Measurements from ENCODE around the gene LRMDA. TPM values are rescaled to one million over a fixed set of nuclear protein-coding genes. Genes with fewer than 3 reads are reported as not detected.

Gene LRMDA
- total and polyA plus RNA-seq, 2 of the 8 experiments (the other 6 are each of a cell fraction or from before 2014, with no cell fraction given) = 0.86 to 2.8 TPM

GRCh38 chr10:76138286-76138685 is 706.9 kb downstream of the LRMDA start:
- Histone ChIP-seq H3K79me1 (ENCODE audit: low read depth, low read length) (no peaks in the 10 kb centered on the region), H2BK5ac (ENCODE audit: low read depth, low read length) (no peak overlapping the region), H3K4me3 (ENCODE audit: extremely low read depth in 1 of 4, insufficient read depth in 2 of 4, low read depth in 3 of 4, low read length in 4 of 4) (no peak overlapping the region), H3K36me3 (ENCODE audit: control insufficient read depth in 2 of 4, insufficient read depth in 4 of 4, low read length in 3 of 4) (no peaks in the 10 kb centered on the region), H3K4me2 (ENCODE audit: insufficient read depth in 1 of 2, low read depth in 2 of 2, low read length in 2 of 2) (no peak overlapping the region), H2BK12ac (ENCODE audit: low read depth, low read length) (no peak overlapping the region), H4K91ac (replicated peaks; ENCODE audit: insufficient read length, low read length) (no peak overlapping the region), H3K9me3 (ENCODE audit: insufficient read depth in 2 of 2, low read depth in 1 of 2, low read length in 1 of 2) (no peaks in the 10 kb centered on the region), H3K23me2 (ENCODE audit: low read depth, low read length) (no peaks in the 10 kb centered on the region), H2AFZ (ENCODE audit: low read length) (no peak overlapping the region), H3K9ac (replicated peaks in 1 of 4; ENCODE audit: extremely low read depth in 1 of 4, low read depth in 3 of 4, low read length in 3 of 4) (no peak overlapping the region), H2BK20ac (ENCODE audit: low read length) (no peak overlapping the region), H4K5ac (ENCODE audit: insufficient read length, low read depth, low read length) (no peak overlapping the region), H2AK5ac (ENCODE audit: low read depth, low read length) (no peak overlapping the region), H3K79me2 (ENCODE audit: control insufficient read depth in 1 of 2, insufficient read depth in 2 of 2, low read length in 2 of 2) (no peaks in the 10 kb centered on the region), H4K8ac (ENCODE audit: extremely low read depth, insufficient read depth, low read length) (no peak overlapping the region), H3K27ac (ENCODE audit: low read depth, low read length) (no peak overlapping the region), H3K27me3 (replicated peaks in 1 of 4; ENCODE audit: control insufficient read depth in 3 of 4, extremely low read depth in 1 of 4, insufficient read depth in 3 of 4, low read length in 3 of 4) (no peaks in the 10 kb centered on the region), H3K4me1 (replicated peaks in 1 of 4; ENCODE audit: control insufficient read depth in 3 of 4, insufficient read depth in 4 of 4, low read length in 3 of 4) (no peaks in the 10 kb centered on the region), H2BK15ac (ENCODE audit: low read length) (no peak overlapping the region), H3K23ac (ENCODE audit: insufficient read length) (no peak overlapping the region), H2BK120ac (replicated peaks; ENCODE audit: low read depth, low read length) (no peak overlapping the region), H3K4ac (replicated peaks; ENCODE audit: insufficient read length, low read depth, low read length) (no peak overlapping the region), H3K18ac (ENCODE audit: extremely low read depth, low read length) (no peak overlapping the region), H4K20me1 (replicated peaks in 1 of 2; ENCODE audit: control insufficient read depth in 1 of 2, insufficient read depth in 2 of 2, low read length in 2 of 2) (no peaks in the 10 kb centered on the region), H3K56ac (replicated peaks; ENCODE audit: insufficient read length, low read depth, low read length) (no peak overlapping the region), H3K14ac (ENCODE audit: insufficient read length) (no peak overlapping the region)
- 87% methylated on average over 2 of the region's 2 CpGs; no CpG with 5 or more reads in 1 of the 2 experiments for WGBS, 2 experiments (ENCODE audit: extremely low coverage in 1 of 2, insufficient coverage in 1 of 2, insufficient read length in 1 of 2, insufficient replicate concordance in 2 of 2, low coverage in 1 of 2, low lambda C conversion rate in 2 of 2, missing lambda C conversion rate in 1 of 2)
- FAIRE-seq = no peak
- no peak for DNase-seq (ENCODE audit: low read depth in 1 of 2, low spot score in 2 of 2)
- ChIA-PET POLR2A (ENCODE audit: partially characterized antibody) (no interaction called here), CTCF (ENCODE audit: partially characterized antibody) (no interaction called here)
- TF ChIP-seq CTCF (IDR thresholded peaks at IDR 0.05; ENCODE audit: control extremely low read depth in 1 of 3, insufficient read depth in 1 of 3, low read depth in 1 of 3, low read length in 3 of 3) (no peak), CBX5 (IDR thresholded peaks at IDR 0.05; ENCODE audit: low read depth, low read length) (no peak), HDAC6 (IDR thresholded peaks at IDR 0.05; ENCODE audit: low read depth, low read length) (no peak), CHD1 (IDR thresholded peaks at IDR 0.05; ENCODE audit: low read depth, low read length) (no peak), ATF2 (IDR thresholded peaks at IDR 0.05; ENCODE audit: low read length) (no peak), JUND (IDR thresholded peaks at IDR 0.05; ENCODE audit: low read length) (no peak), ASH2L (IDR thresholded peaks at IDR 0.05; ENCODE audit: low read length) (no peak), USF2 (IDR thresholded peaks at IDR 0.05; ENCODE audit: low read length) (no peak), KDM5A (IDR thresholded peaks at IDR 0.05; ENCODE audit: low read length) (no peak), BRCA1 (IDR thresholded peaks at IDR 0.05; ENCODE audit: low read depth, low read length) (no peak)
